Activated CD8-positive, alpha-beta memory T cell treated with anti-CD3 and anti-CD28 coated beads, Interleukin-2, amount 50 U/mL, for 1 hour (primary cell): ENCODE data around the gene PTPRN2.
"Not testable (repeated sequence)": the region's sequence is repeated elsewhere in the genome, so short reads cannot be mapped to it uniquely, and the experiment has no call there.

Experiments used
- DNase-seq: peaks from one replicate; pipeline ENCODE4 v3.0.0-alpha.2; 2020; ENCODE audit errors: extremely low read depth

The PTPRN2 gene

DNA sequence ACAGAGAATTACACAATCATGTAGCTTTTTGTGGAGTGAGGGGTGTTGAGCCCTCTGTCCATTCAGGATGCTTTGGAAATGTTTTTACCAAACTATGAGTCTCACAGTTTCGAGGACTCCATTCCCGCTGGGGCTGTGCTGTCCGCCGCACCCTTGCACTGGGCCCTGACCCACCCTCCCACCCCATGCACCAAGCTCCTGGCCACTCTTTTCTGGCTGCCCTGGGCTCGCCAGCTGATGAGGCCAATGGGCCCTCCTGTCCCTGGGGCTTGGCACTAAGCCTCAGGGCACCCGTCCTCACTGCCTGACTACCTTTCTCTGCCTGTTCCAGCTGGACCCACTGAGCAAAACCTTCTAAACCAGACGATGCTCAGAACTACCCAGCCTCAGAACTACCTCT, 332.1 kb downstream of the PTPRN2 start:
- DNase-seq, result no peak

DNA sequence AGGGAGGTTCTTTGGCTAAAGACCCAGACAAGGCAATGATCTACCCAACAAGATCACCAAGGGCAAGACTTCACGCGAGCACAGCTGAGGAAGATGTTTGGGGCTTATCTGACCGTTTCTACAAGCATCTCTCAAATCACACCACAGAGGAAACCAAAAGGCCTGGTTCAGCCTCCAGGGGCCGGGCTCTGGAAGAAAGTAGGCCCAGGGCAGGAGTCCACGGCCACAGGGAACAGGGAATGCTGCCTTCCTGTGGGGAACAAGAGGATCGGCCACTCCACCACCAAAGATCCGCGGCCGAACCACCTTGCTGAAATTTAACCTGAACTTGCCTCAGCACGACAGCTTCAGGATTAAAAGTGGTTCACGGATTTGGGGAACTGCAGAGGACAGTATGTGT, 332.5 kb downstream of the PTPRN2 start:
- DNase-seq, result no peak

DNA sequence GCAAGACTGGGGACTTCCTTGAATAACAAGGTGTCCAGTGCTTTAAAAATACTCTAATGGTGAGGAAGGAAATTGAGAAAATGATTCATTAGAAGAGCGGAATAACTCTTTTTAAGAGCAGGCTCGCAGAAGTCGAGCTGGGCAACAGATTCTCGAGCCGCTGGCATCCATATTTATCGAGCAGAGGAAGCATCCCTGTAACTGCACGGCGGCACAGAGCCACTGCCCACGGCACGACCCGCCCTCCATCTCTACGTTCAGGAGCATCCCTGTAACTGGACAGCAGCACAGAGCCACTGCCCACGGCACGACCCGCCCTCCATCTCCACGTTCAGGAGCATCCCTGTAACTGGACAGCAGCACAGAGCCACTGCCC, 334.0 kb downstream of the PTPRN2 start:
- DNase-seq, result not testable (repeated sequence)

DNA sequence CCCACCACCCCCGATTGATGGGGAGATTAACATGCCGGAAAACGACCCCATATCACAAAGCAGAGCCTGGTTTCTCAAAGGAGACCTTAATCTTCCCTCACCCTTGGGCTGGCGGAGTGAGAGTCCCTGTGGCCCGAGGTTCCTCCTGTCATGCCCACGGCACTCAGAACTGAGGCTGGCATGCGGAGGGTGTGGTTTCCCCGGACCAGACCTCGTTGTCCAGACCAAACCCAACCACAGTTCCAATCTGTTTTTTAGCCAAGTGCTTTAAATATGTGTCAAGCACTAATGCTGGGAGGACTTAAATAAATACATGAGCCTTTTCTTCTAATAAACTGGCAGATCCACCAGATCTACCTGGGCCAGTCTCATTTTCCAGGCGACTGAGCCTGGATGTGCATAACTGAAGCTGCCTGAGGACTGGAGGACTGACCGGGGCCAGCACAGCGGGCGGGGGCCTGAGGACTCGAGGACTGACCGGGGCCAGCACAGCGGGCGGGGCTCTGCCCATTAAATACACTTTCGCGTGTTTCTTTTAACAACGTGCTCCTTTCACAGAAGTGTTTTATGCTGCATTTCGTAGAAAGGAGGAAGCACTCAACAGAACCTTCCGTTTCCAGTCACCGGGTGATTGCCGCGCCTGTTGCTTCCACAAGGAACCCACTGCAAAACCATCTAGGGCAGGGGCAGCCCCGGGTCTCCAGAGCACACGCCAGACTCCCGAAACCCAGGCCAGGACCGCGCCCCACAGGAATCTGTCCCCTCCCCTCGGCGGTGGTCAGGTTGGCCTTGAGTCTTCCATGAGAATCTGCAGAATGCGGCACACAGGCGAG, 334.6 kb downstream of the PTPRN2 start:
- DNase-seq, result no peak

DNA sequence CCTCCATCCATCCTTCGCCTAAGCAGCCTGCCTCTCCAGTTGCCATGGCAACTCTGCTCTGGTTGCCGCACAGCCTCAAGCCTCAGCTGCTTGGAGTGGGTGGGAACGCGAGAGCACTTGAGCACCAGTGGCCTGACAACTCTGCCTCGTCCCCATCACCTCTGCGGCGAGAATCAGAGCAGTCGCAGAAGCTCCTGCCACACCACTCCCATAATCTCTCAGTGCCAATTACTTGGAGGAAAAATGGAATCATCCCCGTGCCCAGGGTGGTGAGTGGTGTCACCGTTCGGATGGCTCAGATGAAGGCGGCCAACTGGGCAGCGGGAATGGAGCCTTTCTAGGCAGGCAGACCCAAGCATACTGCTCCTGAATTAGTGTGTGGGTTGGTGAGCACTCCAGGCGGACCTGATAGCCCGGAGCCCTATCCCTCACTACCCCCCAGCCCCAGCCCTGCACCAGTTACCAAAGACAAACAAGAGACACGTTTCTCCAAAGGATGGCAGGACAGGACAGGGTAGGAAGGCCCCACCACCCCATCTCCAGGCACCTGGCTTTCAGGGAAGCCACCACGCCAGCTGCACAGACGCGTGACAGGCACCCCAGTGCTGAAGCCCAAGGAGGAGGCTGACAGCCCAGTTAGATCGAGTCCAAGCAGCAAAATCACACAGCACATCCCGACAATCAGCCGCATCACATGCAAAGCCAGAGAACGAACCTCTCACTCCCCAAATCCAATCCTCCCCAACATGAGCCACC, 335.4 kb downstream of the PTPRN2 start:
- DNase-seq, result no peak

DNA sequence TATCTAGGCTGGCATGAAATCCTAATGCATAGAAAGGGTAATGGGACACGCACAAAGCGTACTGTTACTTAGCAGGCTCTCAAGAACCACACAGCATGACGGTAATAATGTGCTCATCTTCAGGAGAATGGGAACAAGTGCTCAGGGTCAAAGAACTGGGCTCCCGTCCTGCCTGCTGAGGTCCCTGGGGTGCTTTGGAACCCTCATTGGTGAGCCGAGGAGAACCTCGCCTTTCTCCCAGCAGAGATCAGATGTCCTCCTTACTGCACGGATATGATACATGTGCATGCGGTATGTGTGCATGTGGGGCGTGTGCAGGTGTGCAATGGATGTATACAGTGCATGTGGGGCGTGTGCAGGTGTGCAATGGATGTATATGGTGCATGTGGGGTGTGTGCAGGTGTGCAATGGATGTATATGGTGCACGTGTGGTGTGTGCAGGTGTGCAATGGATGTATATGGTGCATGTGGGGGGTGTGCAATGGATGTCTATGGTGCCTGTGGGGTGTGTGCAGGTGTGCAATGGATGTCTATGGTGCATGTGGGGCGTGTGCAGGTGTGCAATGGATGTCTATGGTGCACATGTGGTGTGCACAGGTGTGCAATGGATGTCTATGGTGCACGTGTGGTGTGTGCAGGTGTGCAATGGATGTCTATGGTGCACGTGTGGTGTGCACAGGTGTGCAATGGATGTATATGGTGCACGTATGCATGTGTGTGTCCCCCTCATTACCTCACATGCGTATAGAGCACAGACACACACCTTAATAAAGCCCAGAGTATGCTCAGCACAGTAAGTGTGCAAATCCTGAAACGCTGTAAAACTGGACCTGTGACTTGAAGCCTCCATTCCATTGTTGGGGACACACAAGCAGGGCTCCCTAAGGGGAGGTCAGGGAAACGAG, 336.3 kb downstream of the PTPRN2 start:
- no peak for DNase-seq

DNA sequence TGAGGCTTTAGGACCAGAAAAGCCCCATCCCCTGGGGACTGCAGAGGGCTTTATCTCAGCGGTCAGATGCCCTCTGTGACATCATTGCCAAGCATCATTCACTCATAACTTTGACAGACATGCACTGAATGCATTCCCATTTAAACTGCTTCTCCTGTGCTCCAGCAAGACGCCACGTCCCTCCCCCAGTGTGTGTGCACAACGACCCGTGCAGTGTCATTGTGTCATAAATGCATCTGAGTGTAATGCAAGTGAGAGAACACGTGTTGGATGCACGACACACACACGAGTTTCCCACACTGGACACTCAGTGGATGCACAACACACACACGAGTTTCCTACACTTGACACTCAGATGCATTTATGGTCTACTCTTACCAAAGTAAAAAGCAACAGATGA, 337.9 kb downstream of the PTPRN2 start:
- DNase-seq, result no peak

DNA sequence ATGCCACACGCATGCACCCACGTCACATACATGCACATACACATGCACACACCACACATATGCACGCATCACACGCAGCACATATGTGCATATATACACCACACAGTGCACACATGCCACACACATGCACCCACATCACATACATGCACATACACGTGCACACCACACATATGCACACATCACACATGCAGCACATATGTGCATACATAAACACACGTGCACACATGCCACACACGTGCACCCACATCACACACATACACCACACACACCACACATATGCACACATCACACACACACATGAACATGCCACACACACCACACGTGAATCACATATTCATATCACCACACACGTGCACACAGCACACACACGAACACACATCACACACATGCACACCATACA, 338.8 kb downstream of the PTPRN2 start:
- DNase-seq, result no peak

DNA sequence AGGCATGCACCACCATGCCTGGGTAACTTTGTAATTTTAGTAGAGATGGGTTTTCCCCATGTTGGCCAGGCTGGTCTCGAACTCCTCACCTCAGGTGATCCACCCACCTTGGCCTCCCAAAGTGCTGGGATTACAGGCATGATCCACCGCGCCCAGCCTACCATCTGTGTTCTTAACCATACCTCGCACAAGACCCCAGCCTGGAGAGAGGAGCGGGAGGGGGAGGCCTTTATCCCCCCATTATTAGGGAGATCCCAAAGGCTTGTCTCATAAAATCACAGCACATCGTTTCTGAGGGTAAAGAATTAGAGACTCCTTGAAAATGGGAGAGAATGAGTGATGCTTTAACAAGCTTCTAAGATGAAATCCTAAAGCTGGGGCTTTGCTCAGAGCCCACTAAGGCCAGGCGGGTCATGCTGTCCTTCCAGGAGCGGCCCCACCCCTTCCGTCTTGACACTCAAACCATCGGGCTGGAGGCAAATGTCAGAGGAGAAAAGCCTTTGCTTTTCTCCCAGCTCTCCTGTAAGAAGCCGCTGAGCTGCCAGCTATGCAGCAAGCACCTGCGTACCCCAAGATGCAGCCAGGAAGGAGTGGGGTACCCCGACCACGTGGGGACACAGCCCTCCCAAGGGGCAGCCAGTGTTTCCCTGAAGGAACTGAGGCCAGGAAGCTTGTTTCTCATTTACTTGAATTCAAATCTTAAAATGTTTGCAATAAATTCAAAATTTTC, 339.7 kb downstream of the PTPRN2 start:
- DNase-seq, result no peak

DNA sequence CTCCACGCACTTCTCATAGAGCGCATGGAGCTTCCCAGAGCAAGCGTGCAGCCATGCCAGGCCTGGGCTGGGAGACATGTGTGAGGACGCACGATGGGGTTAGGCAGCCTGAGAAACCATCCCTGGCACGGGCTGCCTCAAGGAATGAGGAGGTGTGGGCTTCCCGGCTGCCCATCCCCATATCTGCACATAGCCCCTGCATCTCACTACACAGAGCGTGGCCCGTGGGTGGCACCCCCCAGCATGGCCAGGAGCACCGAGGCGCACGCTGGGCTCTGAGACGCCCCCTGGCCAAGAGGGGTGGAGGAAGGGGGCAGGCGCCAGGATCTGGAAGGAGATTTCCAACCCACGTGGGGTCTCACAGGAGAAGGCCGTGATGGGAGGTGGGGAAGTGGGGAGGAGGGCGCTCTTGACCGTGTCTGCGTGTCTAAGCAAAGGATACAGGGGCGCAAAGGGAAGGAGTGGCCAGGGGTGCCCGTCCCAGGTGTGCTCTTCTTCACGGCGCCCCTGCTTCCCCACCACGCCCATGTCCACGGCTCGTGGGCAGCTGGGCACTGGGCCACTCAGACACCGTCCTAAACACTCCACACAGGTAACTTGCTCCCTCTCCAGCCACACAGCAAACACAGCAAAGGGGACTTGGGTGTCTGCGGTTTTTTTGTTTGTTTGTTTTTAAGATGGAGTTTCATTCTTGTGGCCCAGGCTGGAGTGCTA, 340.5 kb downstream of the PTPRN2 start:
- DNase-seq, result no peak

DNA sequence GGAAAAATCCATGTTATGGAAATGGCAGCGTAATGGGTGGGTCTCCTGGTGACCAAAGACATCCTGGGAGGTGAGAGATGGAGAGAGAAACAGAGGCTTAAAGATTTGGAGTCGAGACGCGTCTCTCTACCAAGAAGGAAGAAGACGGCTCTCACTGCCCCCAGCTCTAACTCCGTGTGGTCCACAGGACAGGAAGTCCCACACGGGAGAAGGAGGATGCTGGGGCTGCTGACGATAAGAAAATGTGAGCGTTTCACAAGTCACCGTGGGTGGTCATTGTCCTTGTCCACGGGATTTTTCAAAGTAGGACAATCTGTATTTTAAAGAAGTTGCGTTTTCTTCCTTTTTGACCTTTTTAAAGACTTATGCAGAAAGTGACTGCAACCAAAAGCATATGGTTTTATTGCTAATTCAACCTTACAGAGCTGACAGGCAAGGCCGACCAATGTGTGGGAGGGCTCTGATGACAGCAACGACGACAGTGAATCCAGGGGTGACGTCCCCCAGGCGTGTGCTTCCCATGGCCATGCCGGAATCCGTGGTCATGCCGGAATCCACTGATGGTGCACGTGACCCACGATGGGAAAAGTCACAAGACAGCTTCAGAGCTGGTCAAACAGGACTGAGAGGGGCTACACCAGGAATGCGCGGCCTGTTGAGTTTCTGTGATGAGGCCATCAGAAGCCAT, 341.2 kb downstream of the PTPRN2 start:
- DNase-seq, result no peak

DNA sequence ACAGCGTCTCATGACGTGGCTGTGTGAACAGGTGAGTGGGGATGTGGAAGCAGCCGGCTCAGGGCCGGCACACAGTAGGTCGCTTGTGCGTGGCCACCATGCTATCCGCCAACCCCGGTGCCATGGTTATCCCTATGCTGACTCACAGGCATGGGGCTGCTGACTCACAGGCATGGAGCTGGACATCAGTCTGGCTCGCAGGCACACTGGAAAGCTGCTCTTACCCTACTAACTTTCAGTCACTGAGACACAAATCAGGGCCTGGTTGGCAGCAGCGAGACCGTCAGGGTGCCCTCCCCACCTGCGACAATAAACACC, 341.9 kb downstream of the PTPRN2 start:
- DNase-seq, result no peak

DNA sequence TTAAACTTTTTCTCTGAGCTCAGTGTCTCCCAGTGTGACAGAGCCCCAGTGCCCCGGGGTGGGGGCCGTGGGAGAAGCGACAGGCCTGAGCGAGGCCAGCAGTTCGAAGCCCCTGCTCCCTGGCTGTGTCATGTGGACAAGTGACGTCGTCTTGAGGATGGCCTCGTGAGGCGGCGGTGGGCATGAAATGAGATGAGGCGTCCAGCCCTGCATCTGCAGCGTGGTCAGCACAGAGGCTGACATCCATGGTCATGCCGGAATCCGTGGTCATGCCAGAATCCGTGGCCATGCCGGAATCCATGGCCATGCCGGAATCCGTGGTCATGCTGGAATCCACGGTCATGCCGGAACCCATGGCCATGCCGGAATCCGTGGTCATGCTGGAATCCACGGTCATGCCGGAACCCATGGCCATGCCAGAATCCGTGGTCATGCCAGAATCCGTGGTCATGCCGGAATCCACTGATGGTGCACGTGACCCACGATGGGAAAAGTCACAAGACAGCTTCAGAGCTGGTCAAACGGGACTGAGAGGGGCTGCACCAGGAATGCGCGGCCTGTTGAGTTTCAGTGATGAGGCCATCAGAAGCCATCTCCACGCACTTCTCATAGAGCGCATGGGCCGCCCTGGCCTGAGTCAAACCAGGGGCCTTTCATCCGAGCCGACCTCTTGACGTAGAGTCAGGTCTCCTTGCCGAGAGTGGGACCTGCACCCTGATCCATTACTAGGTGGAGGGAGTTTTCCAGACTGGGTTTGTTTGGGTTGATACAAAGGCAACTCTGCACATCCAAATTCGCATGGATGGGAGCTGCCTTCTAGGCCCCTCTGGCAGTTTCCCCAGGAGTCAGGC, 342.5 kb downstream of the PTPRN2 start:
- DNase-seq, result no peak

DNA sequence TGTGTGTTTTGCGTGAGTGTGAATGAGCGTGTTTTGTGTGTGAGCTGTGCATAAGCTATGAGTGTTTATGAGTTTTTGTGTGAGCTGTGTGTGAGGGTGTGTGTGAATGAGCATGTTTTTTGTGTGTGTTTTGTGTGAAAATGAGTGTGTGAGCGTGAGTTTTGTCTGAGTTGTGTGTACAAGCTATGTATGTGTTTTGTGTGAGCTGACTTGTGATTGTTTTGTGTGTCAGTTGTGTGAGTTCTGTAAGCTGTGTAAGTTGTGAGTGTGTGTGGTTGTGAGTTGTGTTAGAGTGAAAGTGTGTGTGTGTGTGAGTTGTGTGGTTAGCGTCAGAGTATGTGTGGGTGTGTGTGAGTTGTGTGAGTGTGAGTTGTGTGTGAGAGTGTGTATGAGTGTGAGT, 343.2 kb downstream of the PTPRN2 start:
- DNase-seq, result no peak

DNA sequence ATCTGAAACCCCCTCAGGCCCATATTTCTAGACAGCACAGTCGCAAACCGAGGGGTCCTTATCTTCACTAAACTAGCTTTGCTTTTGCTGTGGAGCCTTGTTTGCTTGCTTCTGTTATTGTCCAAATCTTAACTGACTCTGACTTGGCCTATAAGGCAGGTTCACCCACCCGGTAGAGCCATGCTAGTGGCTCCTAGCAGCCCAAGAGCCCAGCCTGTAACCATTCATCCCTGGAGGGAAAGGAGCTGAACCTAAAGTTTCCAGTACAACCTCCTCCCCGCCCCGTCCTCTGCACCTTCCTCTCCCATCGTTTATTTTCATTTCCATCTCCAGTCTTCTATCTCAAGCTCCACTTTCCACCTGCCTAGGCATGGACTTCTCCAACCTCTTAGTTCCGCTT, 345.7 kb downstream of the PTPRN2 start:
- DNase-seq, result no peak

DNA sequence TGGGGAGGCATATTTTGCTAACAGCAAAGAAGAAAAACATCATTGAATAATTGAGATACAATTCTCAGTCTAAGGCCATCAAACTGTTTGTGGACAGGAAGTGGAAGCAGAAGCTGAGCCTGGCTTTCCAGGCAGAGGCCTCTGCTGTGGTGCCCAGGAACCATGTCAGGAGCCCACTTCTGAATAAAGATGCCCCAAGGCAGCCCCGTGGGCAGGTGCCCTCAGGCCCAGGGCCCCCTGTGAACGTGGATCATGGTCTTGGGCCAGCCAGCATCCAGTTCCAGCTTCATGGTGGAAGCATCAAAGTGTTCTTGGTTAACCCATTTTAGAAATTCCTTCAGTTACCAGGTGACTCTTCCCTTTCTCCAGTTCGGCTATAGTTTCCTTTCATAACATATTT, 346.8 kb downstream of the PTPRN2 start:
- no peak for DNase-seq

DNA sequence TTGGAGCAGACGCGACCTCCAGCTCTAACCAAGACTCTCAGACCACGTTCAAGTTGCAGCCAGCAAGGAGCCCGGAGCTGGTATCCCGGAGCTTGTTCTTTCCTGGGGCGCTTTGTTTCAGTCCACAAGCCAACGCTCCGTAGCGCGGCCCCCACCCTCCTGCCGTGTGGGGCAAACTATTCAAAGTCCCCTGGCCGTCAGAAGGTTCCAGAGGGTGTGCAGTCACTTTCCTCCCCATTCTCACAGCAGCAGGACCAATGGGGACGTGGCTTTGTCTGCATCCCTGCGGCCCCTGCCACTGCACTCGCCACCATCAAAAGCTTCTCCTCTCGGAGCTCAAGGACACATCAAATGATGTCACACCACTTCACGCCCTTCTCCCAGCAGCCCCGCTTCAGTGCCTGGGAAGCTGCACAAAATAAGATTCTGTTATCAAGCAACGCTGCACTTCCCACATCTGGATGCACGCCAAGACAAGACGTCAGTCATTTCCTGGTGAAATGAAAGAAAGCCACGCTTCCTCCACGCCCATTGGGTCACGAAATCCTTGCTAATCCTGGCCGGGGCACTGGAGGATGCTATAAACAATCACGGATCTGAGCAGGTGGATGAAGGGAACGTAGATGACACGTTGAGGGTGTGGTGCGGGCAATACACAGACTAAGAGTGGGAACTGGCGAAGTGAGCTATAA, 348.2 kb downstream of the PTPRN2 start:
- no peak for DNase-seq

DNA sequence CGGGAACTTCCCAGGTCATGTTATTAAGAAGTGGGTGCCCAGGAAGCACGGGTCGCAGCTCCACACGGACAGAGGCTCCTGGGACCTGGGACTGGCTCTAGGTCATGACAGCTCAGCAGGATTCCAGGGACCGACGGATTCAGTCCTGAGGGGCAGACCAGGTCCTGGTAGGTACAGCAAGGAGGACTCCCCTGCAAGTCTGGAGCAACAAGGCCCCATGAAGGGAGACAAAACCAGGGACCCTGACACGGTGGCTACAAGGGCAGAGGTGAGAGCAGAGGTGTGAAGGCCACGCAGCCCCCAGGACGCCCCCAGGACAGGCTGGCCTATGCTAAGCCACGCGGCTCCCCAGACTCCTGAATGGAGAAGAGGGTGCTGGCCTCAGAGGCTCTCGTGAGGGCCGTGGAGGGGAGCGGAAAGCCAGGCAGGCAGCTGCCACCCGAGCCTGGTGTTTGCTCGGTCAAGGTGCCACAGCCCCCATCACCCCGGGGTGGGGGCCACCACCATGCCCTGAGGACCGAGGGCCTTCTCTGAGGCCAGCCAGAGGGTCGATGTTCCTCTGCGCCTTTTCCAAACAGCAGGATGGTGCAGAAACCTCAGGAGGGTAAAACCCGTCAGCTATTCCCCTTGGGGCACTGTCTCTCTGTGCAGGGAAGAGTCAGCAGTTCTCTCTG, 348.9 kb downstream of the PTPRN2 start:
- no peak for DNase-seq
